G401 (cell line): ENCODE measurements around the gene PFKFB4. TPM values are rescaled to one million over a fixed set of nuclear protein-coding genes. Genes with fewer than 3 reads are reported as not detected.

Source experiments
- DNase-seq: peaks from one replicate; pipeline ENCODE4 v3.0.0-alpha.2; 2015; ENCODE audit warnings: low spot score
- in situ Hi-C: cut with HindIII; loops from 2 replicates; pipeline ENCODE4 v1.10.0; 2016; ENCODE audit warnings: low sequenced_read_pairs, mixed read lengths
- total RNA-seq: library from RNA; depleted of rRNA; stranded (reverse); fragments of >200 nt; shearing (Covaris generic); gene quantifications from 2 replicates; pipeline ENCODE4 v1.2.3, GENCODE V29; 2014; rRNA removed

PFKFB4 gene
- total RNA-seq: 9.7 and 18.8 TPM in 2 replicates

- in situ Hi-C loops: no loop called here
These were observed at the start of gene PFKFB4 for GRCh38 chr3:48556796-48557626. Gene PFKFB4, minus strand, starts transcription at chr3:48556803. Its CDS starts 26 bp downstream, at chr3:48556777.

DNA sequence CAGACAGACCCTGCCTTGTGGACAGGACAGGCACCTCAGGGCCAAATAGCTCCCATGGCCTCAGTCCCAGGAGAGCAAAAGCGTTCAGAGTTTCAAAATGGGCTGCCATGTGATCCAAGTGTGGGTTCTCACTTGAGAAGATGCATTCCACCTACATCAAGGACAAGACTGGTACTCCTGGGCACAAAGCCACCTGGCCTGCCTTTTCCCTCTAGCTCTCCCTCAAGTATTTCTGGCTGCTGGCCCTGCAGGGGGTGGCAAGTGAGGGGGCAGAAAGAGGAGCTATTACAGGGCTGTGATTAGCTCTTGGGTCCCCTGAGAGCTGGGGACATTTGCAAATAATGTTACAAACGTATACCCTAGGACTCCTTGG lies 45.0 kb upstream of the PFKFB4 start:
- in situ Hi-C loops: no loop called here
- DNase-seq: no peak

More at GRCh38 chr3:48556796-48557626, at the start of gene PFKFB4:
- peak; percentile 100 for DNase-seq

GRCh38 chr3:48600711-48601621 lies 44.4 kb upstream of the PFKFB4 start:
- in situ Hi-C loops: no loop called here
- DNase-seq: no peak

DNA sequence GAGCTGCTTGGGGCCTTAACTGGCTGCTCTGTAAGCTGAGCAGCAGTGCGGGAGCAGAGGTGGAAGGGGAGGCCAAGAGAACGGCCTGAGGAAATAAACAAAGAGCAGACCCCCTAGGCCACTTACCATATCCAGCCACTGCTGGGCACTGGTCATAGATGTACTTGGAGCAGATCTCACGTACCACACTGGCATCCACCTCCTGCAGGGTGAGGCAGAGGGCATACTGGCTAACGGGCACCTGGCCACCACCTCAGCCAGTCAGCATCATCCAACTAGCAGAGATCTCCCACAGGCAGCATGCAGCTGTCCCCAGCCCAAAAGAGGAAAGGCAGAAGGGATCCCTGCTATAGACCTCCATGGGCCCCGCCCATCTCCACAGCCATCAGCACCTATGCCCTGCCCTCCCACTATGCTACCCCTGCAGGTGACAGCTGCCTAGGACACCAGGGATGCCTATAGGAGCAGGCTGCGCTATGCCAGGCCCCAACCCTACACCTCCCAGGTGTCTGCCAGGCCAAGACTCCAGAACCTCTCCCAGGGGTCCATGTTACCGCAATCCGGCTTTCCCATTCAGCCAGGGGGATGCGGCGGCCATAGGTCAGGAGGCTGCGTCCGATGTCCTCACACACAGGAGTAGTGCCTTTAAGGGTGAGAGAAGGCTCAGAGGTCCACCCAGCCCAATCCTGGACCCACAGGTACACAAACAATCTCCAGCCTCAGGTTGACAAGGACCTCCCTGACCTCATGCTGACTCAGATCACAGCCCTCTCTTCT lies 43.1 kb upstream of the PFKFB4 start:
- DNase-seq: no peak
- in situ Hi-C loops: no loop called here

DNA sequence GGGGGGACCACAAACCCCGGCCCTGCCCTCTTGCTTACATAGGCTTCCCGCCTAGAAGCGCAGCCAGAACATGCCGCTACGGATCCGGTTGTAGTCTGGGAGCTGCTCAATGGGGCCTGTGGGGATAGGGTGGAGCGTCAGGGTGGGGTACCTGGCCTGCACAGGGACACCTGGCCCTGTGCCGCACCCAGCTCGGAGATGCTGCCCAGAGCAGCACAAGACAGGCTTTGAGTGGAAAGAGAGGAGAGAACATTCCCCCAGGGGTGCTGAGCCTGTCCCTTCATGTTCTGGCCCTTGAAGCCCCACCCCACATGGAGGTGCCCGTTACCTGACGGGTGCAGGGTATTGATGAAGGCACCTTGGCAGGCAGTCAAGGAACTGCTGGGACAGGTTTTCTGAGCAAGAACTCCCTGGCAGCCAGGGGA lies 42.5 kb upstream of the PFKFB4 start:
- in situ Hi-C loops: no loop called here

GRCh38 chr3:48598323-48599076 lies 41.9 kb upstream of the PFKFB4 start:
- in situ Hi-C loops: no loop called here
- no peak for DNase-seq

More for the DNA sequence above, 42.5 kb upstream of the PFKFB4 start:
- no peak for DNase-seq

GRCh38 chr3:48597408-48597800 lies 40.8 kb upstream of the PFKFB4 start:
- DNase-seq: no peak
- in situ Hi-C loops: no loop called here

GRCh38 chr3:48596676-48597407 lies 40.2 kb upstream of the PFKFB4 start:
- no peak for DNase-seq
- in situ Hi-C loops: no loop called here

DNA sequence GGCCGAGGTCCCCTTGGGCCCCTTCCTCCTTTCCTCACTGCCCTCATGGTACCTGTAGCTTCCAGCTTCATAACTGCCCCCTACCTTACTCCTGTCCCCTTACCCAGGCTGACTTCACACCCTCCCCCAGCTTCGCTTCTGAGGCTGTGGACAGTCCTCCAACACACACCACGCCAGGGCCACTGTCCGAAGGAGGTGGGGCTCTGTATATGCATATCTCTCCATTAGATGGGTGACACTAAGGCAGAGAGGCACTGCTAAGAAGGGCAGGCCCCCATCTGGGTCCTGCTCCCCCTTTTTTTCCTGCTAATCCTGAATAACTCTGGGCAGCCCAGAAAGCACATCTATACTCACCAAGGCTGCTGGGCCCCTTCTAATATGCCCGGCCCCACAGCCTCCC lies 39.6 kb upstream of the PFKFB4 start:
- DNase-seq: no peak
- in situ Hi-C loops: no loop called here

DNA sequence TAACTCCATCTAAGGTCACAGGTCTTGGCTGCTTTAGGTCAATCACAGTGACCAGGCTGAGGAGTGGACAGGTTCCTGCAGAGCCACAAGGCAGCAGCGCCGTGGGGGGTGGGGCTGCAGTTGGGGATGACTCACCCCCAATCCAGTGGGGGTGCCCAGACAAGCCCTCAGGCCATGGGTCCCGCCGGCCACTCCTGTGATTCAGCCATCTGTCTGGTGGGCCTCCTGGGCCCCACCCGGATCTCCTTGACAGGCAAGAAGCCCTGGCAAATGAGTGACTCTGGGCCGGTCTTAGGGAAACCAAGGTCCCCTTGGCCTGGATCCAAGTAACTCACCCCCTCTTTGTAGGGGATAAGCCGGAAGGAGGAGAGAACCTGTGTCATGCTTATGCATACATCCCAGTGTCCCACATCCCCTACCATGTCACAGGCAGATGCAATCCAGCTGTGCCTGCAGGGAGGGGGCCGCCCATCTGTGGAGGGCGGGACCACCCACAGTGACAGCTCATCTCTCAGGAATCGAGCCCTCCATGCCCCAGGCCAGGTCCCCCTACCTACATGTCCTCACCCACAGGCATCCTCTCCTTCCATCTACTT lies 39.0 kb upstream of the PFKFB4 start:
- no peak for DNase-seq
- in situ Hi-C loops: no loop called here

GRCh38 chr3:48595075-48595525 lies 38.5 kb upstream of the PFKFB4 start, which contains the start of gene COL7A1:
Gene COL7A1, minus strand, starts transcription at chr3:48595329. Its CDS starts 170 bp downstream, at chr3:48595159.
- in situ Hi-C loops: no loop called here
- no peak for DNase-seq

DNA sequence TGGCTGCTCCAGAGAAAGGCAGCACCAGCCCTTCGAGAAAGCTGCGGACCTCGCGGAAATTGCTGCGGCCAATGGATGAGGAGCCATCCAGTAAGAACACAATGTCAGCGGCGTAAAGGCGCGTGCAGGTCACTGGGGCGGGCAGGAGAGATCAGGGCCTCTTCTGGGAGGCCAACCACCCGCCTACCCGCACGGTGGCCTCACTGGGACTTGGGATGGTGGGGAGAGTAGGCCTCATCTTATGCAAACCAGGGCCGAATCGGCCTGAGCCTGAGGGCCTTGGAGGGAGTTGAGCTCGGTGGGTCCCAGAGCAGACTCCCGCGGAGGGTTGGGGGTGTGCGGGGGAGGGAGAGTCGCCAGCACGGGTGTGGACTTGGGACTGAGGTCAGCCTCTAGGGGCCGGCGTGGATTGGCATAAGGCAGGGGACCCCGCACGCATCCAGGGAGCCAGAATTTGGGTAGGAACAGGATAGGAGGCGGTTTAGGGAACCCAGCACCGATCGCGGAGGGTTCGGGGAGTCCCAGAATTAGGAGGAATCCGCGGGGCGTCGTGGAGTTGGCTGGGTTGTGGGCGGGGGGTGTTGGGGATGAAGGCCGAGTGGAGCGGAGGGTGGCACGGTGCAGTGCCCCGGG lies 37.9 kb upstream of the PFKFB4 start:
- no peak for DNase-seq
- in situ Hi-C loops: no loop called here

- DNase-seq: no peak
- in situ Hi-C loops: no loop called here
These were observed 36.7 kb upstream of the PFKFB4 start for GRCh38 chr3:48593337-48593736.

DNA sequence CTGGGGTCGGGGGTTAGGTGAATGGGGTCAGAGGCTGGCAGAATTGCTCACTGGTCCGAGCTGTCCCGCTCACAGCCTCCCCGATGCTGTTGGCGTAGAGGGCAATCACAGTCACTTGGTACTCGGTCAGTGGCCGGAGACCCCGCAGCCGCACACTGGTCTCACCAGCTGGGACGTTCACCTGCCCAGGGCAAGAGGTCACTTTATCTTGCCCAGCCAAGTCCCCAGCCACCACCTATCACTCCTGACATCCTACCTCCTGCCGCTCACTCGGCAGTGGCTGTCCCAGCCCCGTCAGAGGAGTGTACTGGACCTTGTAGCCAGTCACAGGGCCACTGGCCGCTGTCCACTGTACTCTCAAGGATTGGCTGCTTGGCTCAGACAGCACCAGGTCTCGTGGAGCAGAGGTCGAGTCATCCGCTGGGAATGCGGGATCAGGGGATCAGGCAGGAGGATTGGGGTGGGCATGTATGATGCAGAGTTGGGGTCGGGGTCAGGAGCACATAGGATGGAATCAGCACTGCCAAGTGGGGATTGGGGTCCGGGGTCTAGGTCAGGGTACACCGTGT lies 36.0 kb upstream of the PFKFB4 start:
- in situ Hi-C loops: no loop called here
- DNase-seq: no peak

GRCh38 chr3:48591886-48592518 lies 35.4 kb upstream of the PFKFB4 start:
- DNase-seq: no peak
- in situ Hi-C loops: no loop called here

DNA sequence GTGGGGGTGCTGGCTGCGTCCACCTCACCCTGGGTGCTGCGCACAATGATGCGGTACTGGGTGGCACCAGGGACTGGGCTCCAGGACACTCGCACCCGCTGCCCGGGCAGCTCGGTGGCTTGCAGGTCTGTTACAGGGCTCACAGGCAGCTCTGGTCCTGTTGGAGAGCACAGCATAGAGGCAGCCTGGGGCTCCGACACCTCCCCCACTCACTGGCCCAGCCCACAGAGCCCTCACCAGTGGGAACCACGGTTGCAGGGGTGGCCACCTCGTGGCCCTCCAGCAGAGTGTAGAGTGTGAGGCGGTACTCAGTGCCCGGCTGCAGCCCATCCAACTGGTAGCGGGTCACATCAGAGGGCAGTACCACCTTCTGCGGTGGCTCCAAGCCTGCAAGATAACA lies 34.8 kb upstream of the PFKFB4 start:
- in situ Hi-C loops: no loop called here

More for the DNA sequence above, 34.8 kb upstream of the PFKFB4 start:
- no peak for DNase-seq
